Kidney tubule cell (primary cell): ENCODE results near the gene ANKRD33B.

Source experiments
- DNase-seq: peaks from one replicate; pipeline ENCODE4 v3.0.0-alpha.2; 2018; ENCODE audit warnings: low spot score

The ANKRD33B gene

DNA sequence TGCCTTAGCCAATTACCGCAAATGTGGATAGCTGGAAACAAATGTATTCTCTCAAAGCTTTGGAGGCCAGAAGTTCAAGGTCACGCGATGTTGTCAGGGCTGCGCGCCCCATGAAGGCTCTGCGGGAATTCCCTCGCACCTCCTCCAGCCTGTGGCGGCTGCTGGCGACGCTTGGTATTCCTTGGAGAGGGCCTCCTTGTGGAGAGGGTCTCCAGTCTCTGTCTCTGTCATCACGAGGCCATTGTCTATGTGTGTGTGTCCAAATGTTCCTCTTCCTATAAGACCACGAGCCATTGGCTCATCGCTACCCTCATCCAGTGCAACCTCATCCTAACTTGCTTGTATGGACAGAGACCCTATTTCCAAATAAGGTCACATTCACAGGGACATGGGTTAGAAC lies 97.5 kb downstream of the ANKRD33B start:
- no peak for DNase-seq

DNA sequence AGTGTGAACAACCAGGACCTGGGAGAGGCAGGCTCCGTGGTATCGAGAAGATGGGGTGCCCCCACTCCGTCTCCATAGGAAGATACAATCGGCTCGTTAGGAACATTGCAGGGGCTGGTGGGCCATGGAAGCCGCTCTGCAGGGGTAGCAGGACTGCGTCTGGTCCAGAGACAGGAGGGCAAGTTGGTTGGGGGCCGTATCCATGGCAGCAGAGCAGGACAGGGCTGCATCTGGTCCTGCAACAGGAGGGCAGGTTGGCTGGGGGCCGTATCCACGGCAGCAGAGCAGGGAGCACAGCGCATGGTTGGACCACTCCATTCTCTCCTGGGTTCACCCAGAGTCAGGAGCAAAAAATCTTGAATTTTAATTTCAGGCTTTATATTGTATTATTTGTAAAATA lies 98.2 kb downstream of the ANKRD33B start:
- no peak for DNase-seq

DNA sequence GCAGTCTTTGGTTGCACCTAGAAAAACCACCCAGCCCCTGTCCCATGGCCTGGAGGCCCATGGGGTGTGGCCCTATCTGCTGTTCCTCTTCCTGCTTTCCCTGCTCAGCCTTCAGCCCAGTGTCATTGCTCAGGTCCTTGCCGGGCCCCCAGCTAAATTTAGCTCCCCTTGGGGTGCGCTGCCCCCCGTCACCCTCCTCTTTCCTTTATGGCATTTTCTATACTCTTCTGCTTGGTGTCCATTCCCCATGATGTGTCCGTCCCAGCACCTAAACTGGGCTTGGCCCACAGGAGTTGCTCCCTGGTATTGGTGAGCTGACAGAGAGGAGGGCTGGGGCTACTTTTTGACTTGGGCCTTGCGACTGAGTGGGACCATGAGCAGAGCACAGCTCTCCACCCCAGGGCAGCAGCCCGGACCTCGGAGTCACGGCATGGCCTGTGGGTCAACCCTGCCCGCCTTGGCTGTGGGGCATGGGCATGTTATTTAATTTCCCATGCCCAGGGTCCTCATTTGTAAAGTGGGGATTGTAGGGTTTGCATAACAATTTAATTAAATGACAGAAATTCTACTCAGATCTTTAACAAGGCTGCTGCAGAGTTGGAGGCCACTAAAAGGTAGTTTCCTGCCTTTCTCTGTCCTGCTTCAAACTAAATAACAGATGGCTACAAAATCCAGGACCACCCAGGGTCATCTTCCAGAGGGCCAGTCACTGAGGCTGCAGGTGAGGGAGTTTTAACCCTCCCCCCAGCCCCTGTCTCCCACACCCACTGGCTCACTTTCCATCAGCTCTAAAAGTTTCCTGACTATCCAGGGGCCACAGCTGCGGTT lies 99.0 kb downstream of the ANKRD33B start:
- no peak for DNase-seq

DNA sequence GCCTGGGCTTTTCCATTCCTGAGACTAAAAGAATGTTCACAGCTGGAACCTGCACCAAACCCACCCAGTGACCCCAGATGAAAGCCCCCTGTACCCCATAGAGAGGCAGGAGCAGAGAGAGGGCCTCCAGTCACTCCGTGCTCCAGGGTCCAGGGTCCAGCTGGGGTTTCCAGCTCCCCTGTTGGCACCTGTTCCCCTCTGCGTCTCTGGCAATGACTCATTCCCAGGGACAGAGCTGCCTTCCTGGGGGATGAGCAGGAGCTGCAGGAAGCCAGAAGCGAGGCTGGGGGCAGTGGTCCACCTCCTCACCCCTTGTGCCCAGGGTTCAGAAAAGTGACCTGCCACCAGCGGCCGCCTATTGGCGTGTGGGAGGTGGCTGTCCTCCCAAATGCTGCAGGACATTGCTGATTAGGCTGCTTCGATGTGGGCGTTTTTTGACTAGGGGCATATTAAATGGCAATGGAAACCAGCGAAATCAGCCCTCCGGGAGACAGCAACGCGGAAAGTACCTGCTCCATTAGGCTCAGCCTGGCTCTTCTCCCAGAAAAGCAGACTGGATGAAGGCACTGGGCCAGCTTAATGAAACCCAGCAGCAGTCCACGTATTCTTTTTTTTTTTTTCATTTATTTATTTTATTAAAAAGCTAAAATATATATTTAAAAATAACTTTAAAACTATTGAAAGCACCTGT lies 99.8 kb downstream of the ANKRD33B start:
- peak; percentile 67 for DNase-seq

DNA sequence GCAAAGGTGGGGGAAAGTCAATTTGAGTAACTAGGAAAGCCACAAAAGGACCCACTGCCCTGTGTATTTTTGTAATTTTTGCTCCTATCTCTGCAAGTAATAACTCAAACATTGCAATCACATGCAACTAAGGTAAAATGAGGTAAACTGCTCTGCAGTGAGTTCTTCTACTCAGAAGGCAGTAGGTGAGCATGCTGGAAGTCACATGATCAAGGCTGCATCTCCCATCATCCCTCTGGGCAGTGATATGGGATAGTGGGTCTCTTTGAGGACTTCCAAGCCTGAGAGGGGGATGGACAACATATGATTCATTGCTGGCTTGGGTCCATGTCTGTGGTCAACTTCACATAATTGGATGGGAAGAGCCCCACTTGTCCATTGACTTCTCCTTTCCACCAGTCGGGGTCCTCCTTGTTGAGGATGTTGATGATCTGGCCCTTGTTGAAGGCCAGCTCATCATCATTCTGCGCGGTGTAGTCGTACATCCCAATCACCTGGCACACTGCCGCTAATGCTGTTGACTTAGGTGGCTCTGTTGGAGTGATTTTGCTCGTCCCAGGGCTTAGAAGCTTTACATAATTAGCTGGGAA lies 100.4 kb downstream of the ANKRD33B start:
- DNase-seq: peak; percentile 59

DNA sequence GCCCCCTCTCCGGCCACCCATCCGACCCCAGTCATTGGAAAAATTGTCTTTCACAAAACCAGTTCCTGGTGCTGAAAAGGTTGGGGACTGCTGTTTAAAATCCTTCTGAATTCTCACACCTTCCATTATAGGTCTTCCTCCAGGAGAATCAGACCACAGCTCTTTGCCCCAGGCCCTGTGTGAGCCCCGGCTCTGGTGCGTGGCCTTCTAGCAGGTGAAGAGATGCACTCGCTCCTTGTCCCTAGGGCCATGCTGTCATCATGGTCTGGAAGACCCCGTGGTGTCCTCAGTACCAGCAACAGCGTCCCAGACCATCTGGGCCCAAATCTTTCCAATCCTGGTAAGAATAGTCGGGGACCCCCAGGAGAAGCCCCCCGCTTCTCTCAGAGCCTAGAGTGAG lies 101.9 kb downstream of the ANKRD33B start:
- DNase-seq: no peak

DNA sequence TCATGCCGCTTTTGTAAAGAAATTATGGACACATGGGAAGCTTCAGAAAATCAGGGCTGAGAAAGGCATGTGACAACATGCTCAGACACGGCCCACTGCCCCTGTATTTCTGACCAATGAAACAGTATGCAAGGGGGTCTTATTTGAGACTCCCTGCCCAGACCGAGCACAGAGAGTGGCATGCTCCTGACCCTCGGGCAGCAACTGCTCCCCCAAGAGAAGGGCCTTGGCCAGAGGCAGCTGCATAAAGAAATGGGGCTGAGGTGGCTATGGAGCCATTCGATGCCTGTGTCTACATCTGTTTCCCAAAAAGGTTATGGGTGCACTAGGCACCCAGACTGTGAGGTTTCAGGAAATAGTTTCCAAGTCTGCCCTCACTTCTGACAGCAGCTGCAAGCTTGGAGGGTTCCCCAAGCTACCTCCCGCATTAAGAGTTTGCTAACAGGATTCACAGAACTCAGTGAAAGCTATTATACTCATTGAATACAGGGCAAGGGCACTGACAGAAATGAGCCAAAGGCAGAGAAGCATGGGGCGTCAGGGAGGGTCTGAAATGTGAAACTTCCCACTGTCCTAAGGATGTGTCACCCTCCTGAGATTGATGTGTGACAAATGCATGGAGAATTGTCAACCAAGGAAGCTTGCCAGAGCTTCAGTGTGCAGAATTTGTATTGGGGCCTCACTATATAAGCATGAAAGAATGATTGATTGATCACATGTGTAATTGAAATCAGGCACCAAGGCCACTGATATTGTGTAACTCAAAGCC lies 102.8 kb downstream of the ANKRD33B start:
- peak; percentile 24 for DNase-seq

DNA sequence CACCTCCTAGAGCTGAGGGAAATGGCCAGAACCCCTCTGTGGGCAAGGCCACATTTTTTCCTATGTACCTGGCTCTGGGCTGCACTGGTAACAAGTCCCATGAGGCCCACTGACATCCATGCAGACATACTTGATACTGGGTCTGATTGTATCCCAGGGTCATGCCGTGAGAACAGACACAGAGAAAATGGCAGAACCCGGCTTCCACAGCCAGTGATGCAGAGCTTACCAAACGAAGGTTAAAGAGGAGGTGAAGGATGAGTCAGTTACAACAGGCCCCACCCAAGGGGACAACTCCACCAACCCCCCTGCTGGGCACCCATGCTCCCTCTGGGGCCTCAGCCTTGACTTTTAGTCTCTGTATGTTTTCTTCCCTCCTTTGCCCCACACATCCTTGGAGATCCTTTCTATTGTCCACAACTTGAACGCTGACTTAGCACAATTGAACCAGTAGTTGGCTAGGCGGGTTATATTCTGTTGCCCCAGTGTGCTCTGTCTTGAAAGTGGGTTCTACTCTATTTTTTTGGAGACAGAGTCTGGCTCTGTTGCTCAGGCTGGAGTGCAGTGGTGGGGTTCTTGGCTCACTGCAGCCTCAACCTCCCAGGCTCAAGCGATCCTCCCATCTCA lies 103.7 kb downstream of the ANKRD33B start:
- no peak for DNase-seq

DNA sequence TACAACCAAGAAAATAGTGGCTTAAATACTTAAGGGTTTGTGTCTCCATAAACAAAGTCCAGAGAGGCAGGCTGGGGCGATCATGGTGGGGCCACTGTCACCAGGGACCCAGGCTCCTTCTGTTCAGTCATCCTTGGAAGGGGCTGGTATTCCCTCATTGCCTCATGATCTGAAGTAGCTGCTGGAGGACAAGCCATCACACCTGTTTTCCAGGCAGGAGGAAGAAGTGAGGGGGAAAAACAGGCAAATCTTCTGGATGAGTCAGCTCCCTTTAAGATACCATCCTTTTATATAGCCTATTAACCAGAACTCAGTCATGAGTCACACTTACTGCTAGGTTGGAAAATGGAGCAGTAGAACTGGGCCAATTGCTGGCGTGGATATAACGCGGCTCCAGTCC lies 104.8 kb downstream of the ANKRD33B start:
- DNase-seq: peak; percentile 47

DNA sequence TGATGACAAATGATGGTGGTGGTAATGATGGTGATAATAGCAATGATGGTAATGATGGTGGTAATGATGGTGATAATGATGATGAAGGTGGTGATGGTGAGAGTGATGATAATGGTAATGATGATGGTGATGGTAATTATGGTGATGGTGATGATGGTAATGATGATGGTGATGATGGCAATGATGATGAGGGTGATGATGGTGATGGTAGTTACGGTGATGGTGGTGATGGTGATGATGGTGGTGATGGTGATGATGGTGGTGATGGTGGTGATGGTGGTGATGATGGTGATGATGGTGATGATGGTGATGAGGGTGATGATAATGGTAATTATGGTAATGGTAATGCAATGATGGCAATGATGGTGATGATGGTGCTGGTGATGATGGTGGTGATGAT lies 106.1 kb downstream of the ANKRD33B start:
- DNase-seq: no peak

DNA sequence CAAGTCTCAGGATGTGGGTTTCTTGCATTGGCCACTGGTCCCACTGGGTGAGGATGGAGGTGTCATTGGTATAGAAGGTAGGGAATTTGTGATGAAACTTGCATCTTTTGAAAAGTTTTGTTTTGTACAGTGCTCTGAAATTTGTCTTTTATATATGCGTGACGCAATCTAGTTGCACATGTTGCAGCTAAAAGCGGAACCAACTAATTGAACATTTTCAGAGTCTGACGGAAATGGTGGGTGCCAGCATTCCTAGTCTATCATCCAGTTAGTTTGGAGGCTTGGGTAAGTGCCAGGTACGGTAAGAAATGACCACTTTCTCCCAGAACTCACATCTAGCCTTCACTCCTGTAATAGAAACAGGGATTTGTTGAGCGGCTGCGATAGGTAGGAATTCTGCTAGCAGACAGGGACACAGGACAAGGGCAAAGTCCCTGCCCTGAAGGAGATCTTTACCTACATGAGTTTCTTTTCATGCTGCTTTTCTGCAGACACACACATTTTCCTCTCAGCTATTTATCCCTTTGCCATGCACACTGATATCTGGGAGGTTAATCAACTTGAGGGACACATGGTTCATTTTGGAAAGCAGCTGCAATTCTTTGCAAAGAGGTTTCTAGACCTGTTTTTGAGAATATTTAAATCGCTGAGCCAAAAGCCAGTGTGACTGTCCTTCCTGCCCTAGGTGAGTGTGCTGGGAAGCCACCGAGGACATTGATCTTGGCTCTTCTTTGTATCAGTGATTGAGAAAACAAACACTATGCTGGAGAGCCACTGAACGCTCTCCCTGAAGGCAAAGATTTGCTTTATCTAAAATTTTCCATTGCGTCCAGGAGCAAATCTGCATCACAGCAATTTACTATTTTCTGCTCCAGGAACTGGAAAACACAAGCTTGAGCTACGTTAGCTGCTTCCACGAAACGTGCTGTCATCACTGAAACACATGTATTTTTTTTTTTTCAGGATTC lies 107.5 kb downstream of the ANKRD33B start:
- DNase-seq: peak; percentile 6

DNA sequence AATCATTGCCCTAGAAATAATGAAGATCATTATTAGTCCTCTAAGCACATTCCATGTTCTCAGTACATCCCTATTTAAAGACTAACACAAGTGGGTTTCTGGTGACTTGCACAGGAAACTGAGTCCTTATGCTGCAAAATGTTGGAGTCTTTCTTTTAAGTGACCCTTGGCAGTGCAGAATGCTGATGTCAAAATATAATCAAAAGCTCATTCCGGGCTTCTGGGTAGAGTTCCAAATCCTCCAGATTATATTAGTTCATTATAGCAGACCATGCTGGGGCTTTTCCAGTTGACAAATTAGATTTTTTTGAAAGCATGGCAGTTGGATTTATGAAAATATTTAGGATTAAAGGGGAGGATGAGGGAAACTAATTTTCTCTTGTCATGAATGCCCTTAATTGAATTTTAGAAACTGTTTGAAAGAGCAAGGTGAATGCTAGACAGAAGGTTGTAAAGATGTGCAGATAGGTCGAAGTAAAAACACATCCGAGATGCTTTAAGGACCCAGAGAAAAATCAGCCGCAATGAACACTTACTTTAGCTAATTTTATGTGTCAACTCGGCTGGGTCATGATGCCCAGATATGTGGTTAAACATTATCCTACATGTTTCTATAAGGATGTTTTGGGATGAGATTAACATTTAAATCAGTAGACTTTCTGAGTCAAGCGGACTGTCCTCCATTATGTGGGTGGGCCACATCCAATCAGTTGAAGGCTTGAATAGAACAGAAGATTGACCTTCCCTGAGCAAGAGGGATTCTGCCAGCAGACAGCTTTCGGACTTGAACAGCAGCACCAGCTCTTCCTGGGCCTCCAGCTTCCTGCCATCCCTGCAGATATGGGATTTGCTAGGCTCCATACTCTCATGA lies 108.5 kb downstream of the ANKRD33B start:
- no peak for DNase-seq

DNA sequence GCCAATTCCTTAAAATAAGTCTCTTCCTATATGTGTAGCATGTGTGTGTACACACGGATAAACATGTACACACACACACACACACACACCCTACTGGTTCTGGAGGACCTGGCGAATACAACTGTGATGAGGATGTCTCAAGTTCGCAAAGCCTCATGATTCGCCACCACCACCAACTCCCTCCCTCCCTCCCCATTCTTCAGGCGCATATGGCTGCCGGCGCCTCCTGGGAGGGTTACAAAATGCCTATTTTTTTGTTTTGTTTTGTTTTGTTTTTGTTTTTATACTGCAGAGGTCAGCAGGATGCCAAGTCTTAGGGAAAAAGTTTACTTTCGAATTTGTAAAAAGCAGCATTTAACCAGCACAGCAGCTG lies 109.1 kb downstream of the ANKRD33B start:
- no peak for DNase-seq

DNA sequence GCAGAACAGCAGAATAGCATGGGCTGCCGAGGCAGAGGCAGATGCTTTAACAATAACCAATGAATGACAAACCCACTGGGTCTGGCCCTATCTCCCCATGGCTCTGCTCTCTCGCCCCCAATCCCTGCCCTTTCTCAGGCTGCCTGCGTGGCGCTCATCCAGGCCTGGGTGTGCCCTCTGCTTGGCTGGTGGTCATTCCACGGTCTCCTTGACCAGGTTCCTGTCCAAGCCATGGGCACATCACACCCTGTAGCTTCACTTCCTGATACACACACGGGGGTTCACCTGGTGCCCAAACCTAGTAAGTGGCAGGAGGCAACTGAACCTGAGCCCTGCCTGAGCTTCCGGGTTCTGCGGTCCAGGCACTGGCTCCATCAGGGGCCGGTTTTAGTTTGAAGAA lies 109.5 kb downstream of the ANKRD33B start:
- no peak for DNase-seq

DNA sequence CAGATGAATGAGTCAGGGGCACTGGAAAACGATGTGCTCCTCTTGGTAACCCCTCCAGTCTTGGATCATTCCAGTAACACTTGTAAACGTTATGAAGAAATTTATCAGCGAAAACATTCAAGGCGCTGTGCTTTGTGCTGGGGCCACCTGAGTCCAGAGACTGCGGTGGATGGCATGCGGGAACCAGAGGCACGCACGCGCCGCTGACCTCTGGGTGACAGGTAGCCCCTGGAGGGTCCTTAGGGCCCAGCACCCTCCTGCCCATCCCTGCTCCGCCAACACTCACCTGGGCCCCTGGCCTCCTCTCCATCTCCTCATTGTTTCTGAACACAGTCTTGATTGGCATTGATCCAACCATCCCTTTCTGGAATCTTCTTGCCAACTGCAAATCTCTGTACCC lies 110.2 kb downstream of the ANKRD33B start:
- DNase-seq: no peak

DNA sequence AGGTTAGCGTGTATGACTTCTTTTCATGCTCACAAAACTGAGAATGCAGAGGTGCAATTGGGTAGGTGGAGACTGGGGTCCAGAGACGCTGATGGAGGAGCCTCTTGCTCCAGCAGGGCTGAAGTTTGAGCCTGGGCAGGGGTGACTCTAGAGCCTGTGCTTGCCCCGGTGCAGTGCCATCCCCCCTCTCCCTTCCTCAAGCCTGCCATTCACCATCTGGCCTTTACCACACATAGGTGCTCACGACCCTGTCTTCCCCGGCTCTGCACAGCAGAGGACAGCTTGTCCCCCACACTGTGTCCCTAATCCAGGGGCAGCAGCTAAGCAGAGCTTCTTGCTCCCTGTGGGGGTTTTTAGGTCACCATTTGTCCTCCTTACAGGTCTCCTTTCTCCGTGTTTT lies 110.7 kb downstream of the ANKRD33B start:
- no peak for DNase-seq

DNA sequence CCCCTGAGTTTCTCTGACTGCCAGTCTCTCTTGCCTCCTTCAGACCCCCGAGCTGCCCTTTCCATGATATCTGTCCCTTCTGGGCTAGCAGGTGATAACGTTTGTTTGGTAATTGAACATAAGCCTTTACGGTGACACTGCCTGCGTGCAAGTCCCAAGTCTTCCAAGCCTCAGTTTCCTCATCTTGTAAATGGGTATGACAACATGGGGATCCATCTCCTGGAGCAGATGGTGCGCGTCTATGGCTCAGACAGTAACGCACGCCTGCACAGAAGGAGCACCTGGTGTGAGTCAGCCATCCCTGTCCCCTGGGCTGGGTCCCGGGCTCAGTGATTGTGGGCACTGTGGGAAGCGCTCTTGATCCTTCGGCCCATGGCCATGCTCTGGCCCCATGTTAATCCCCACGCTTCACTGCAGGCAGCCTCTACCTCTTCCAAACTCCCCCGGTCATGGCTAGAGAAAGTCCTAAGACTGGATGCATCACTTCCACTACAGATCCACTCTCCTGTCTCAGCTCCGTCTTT lies 111.4 kb downstream of the ANKRD33B start:
- DNase-seq: no peak

DNA sequence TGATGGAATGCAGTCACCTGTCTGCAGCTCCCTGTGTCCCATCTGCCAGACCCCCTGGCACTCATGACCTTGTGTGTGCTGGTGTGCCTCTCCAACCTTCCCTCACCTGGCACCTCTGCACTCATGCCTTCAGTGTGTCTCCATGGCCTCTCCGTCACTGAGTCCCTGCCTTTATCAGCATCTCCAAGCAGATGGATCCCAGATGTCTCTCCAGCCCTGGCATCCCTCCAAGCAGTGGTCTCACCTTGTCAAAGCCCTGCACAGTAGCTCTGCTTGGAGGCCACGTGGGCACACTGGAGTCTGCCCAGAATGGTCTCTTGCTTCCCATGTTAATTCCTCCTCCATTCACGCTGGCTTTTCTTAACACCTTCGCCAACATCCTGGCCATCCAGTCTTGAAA lies 112.4 kb downstream of the ANKRD33B start:
- DNase-seq: no peak

DNA sequence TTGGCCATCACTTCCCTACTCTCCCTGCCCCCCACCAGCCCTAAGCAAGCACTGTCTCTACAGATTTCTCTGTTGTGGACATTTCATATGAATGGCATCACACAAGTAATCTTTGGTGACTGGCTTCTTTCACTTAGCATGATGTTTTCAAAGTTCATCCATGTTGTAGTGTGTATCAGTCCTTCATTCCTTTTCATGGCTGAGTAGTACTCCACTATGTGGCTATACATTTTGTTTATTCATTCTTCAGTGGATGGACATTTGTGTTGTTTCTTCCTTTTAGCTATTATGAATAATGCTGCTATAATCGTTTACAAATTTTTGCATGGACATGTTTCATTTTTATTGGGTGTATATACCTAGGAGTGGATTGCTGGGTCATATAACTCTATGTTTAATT lies 113.1 kb downstream of the ANKRD33B start:
- no peak for DNase-seq

DNA sequence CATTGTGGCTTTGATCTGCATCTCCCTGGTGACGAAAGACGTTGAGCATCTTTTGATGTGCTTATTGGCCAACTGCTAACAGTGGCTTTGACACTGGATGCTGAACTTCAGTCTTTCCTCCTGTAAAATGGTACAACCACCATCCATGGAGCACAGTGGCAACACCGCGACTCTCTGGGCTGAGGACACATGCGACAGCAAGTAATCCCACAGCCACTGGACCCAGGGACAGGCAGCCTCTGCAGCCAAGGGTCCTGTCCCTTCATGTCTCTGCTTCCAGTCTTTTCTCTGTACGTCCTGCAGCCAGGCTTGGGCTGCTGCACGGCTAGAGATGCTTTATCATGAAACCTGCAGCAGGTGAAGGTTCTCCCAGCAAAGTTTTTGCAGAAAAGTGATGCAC lies 113.7 kb downstream of the ANKRD33B start:
- DNase-seq: no peak
